HEK293T (cell line): ENCODE results near the gene BORCS5.

Experiments
- ARNT ChIP-seq: fragments of 450-650 bp; IDR thresholded peaks from 2 replicates; pipeline ENCODE4 v1.6.1; 2017; ENCODE audit warnings: mild to moderate bottlenecking
- BHLHE40 ChIP-seq: fragments of 450-650 bp; IDR thresholded peaks from 2 replicates; pipeline ENCODE4 v1.6.1; 2016; ENCODE audit warnings: mild to moderate bottlenecking, moderate library complexity, borderline replicate concordance
- CTBP1 ChIP-seq: fragments of 450-650 bp; IDR thresholded peaks from 2 replicates; pipeline ENCODE4 v1.6.1; 2016; ENCODE audit warnings: borderline replicate concordance
- ELF4 ChIP-seq: fragments of 450-650 bp; IDR thresholded peaks from 2 replicates; pipeline ENCODE4 v1.6.1; 2017; ENCODE audit warnings: antibody characterized with exemption
- FOXA1 ChIP-seq: fragments of 450-650 bp; IDR thresholded peaks from 2 replicates; pipeline ENCODE4 v1.6.1; 2016; ENCODE audit warnings: mild to moderate bottlenecking
- FOXK2 ChIP-seq: fragments of 450-650 bp; IDR thresholded peaks from 2 replicates; pipeline ENCODE4 v1.6.1; 2016; ENCODE audit warnings: mild to moderate bottlenecking
- FOXM1 ChIP-seq: fragments of 450-650 bp; IDR thresholded peaks from 2 replicates; pipeline ENCODE4 v1.6.1; 2017; ENCODE audit warnings: mild to moderate bottlenecking, borderline replicate concordance
- HDGF ChIP-seq: fragments of 450-650 bp; IDR thresholded peaks from 2 replicates; pipeline ENCODE4 v1.6.1; 2017; ENCODE audit warnings: antibody characterized with exemption, borderline replicate concordance
- L3MBTL2 ChIP-seq: fragments of 450-650 bp; conservative IDR thresholded peaks from 2 replicates; pipeline ENCODE4 v1.6.1; 2016; ENCODE audit warnings: mild to moderate bottlenecking
- NFRKB ChIP-seq: fragments of 450-650 bp; IDR thresholded peaks from 2 replicates; pipeline ENCODE4 v1.6.1; 2016; ENCODE audit warnings: mild to moderate bottlenecking, moderate library complexity
- SP1 ChIP-seq: fragments of 450-650 bp; IDR thresholded peaks from 2 replicates; pipeline ENCODE4 v1.6.1; 2017
- SUZ12 ChIP-seq: fragments of 450-650 bp; IDR thresholded peaks from 2 replicates; pipeline ENCODE4 v1.6.1; 2016; ENCODE audit warnings: mild to moderate bottlenecking
- ZNF384 ChIP-seq: fragments of 450-650 bp; IDR thresholded peaks from 2 replicates; pipeline ENCODE4 v1.6.1; 2016

GRCh38 chr12:12408265-12408690, 51.4 kb downstream of the BORCS5 start:
- TF ChIP-seq NFRKB = no peak
- TF ChIP-seq ELF4 = no peak
- TF ChIP-seq L3MBTL2 = no peak
- no peak for TF ChIP-seq FOXA1
- TF ChIP-seq FOXK2 = no peak
- TF ChIP-seq HDGF = no peak
- TF ChIP-seq ARNT = no peak
- no peak for TF ChIP-seq SUZ12
- no peak for TF ChIP-seq FOXM1
- TF ChIP-seq ZNF384 = no peak
- no peak for TF ChIP-seq BHLHE40
- no peak for TF ChIP-seq SP1
- TF ChIP-seq CTBP1 = no peak
